ENCODE results near the gene SYNDIG1. TPM values are rescaled to one million over a fixed set of nuclear protein-coding genes. Genes with fewer than 3 reads are reported as not detected.

Gene SYNDIG1
- total RNA-seq, 1 experiment from 2014 or later, result not detected

- no peaks in the 10 kb centered on the region for H3K9me3 ChIP-seq (ENCODE audit: low read length)
- no peaks in the 10 kb centered on the region for H3K36me3 ChIP-seq (ENCODE audit: insufficient read depth, low read length)
- H3K27me3 ChIP-seq (ENCODE audit: low read length), result no peaks in the 10 kb centered on the region
- H3K4me2 ChIP-seq (ENCODE audit: low read depth, low read length, poor library complexity, severe bottlenecking), result no peak overlapping the region
- no peak overlapping the region for H3K27ac ChIP-seq (ENCODE audit: low read length)
- no peak overlapping the region for H3K9ac ChIP-seq (ENCODE audit: low read length)
- no peaks in the 10 kb centered on the region for H3K9me2 ChIP-seq (replicated peaks; ENCODE audit: insufficient read depth, low read length)
- no peak overlapping the region for H3K4me3 ChIP-seq (ENCODE audit: low read length)
- H4K20me1 ChIP-seq (ENCODE audit: insufficient read depth, low read depth, low read length), result no peaks in the 10 kb centered on the region
- peaks cover 12% of the 10 kb centered on the region for H3K4me1 ChIP-seq (ENCODE audit: low read length)
- DNase-seq, result no peak
- H2AFZ ChIP-seq (ENCODE audit: low read length), result no peak overlapping the region
- no peaks in the 10 kb centered on the region for H3K79me2 ChIP-seq (ENCODE audit: low read length)
Observed at GRCh38 chr20:24693466-24694156, 224.2 kb downstream of the SYNDIG1 start.

GRCh38 chr20:24694157-24694726, 224.8 kb downstream of the SYNDIG1 start:
- no peaks in the 10 kb centered on the region for H3K9me3 ChIP-seq (ENCODE audit: low read length)
- H3K4me1 ChIP-seq (ENCODE audit: low read length), result peaks cover 16% of the 10 kb centered on the region
- H3K9ac ChIP-seq (ENCODE audit: low read length), result no peak overlapping the region
- no peak overlapping the region for H2AFZ ChIP-seq (ENCODE audit: low read length)
- no peaks in the 10 kb centered on the region for H3K9me2 ChIP-seq (replicated peaks; ENCODE audit: insufficient read depth, low read length)
- H3K4me2 ChIP-seq (ENCODE audit: low read depth, low read length, poor library complexity, severe bottlenecking), result no peak overlapping the region
- H3K79me2 ChIP-seq (ENCODE audit: low read length), result no peaks in the 10 kb centered on the region
- no peaks in the 10 kb centered on the region for H3K27me3 ChIP-seq (ENCODE audit: low read length)
- no peak overlapping the region for H3K27ac ChIP-seq (ENCODE audit: low read length)
- no peaks in the 10 kb centered on the region for H3K36me3 ChIP-seq (ENCODE audit: insufficient read depth, low read length)
- DNase-seq, result no peak
- no peak overlapping the region for H3K4me3 ChIP-seq (ENCODE audit: low read length)
- no peaks in the 10 kb centered on the region for H4K20me1 ChIP-seq (ENCODE audit: insufficient read depth, low read depth, low read length)

- H4K20me1 ChIP-seq (ENCODE audit: insufficient read depth, low read depth, low read length), result no peaks in the 10 kb centered on the region
- no peak overlapping the region for H3K4me2 ChIP-seq (ENCODE audit: low read depth, low read length, poor library complexity, severe bottlenecking)
- H3K36me3 ChIP-seq (ENCODE audit: insufficient read depth, low read length), result no peaks in the 10 kb centered on the region
- no peak overlapping the region for H3K27ac ChIP-seq (ENCODE audit: low read length)
- H3K9ac ChIP-seq (ENCODE audit: low read length), result no peak overlapping the region
- H2AFZ ChIP-seq (ENCODE audit: low read length), result no peak overlapping the region
- no peaks in the 10 kb centered on the region for H3K79me2 ChIP-seq (ENCODE audit: low read length)
- no peak for DNase-seq
- no peaks in the 10 kb centered on the region for H3K9me3 ChIP-seq (ENCODE audit: low read length)
- H3K4me1 ChIP-seq (ENCODE audit: low read length), result peaks cover 16% of the 10 kb centered on the region
- H3K27me3 ChIP-seq (ENCODE audit: low read length), result no peaks in the 10 kb centered on the region
- H3K4me3 ChIP-seq (ENCODE audit: low read length), result no peak overlapping the region
- no peaks in the 10 kb centered on the region for H3K9me2 ChIP-seq (replicated peaks; ENCODE audit: insufficient read depth, low read length)
Observed at GRCh38 chr20:24694727-24695528, 225.5 kb downstream of the SYNDIG1 start.

- H3K4me2 ChIP-seq (ENCODE audit: low read depth, low read length, poor library complexity, severe bottlenecking), result no peak overlapping the region
- no peaks in the 10 kb centered on the region for H3K9me2 ChIP-seq (replicated peaks; ENCODE audit: insufficient read depth, low read length)
- no peak overlapping the region for H3K9ac ChIP-seq (ENCODE audit: low read length)
- no peaks in the 10 kb centered on the region for H3K9me3 ChIP-seq (ENCODE audit: low read length)
- no peak overlapping the region for H3K4me3 ChIP-seq (ENCODE audit: low read length)
- no peak overlapping the region for H2AFZ ChIP-seq (ENCODE audit: low read length)
- H3K79me2 ChIP-seq (ENCODE audit: low read length), result no peaks in the 10 kb centered on the region
- H3K27ac ChIP-seq (ENCODE audit: low read length), result no peak overlapping the region
- DNase-seq, result no peak
- H4K20me1 ChIP-seq (ENCODE audit: insufficient read depth, low read depth, low read length), result 0 out of 2 replicates have a peak, but pooled peaks cover 1% of the 10 kb centered on the region
- no peaks in the 10 kb centered on the region for H3K27me3 ChIP-seq (ENCODE audit: low read length)
- H3K36me3 ChIP-seq (ENCODE audit: insufficient read depth, low read length), result no peaks in the 10 kb centered on the region
- peaks cover 16% of the 10 kb centered on the region for H3K4me1 ChIP-seq (ENCODE audit: low read length)
Observed at GRCh38 chr20:24695529-24696225, 226.2 kb downstream of the SYNDIG1 start.

GRCh38 chr20:24696396-24696795, 227.0 kb downstream of the SYNDIG1 start:
- peaks cover 5% of the 10 kb centered on the region; the same call in 1 of the 2 replicates for H4K20me1 ChIP-seq (ENCODE audit: insufficient read depth, low read depth, low read length)
- H3K4me1 ChIP-seq (ENCODE audit: low read length), result peaks cover 16% of the 10 kb centered on the region
- no peaks in the 10 kb centered on the region for H3K9me2 ChIP-seq (replicated peaks; ENCODE audit: insufficient read depth, low read length)
- H3K4me2 ChIP-seq (ENCODE audit: low read depth, low read length, poor library complexity, severe bottlenecking), result no peak overlapping the region
- no peaks in the 10 kb centered on the region for H3K9me3 ChIP-seq (ENCODE audit: low read length)
- no peaks in the 10 kb centered on the region for H3K36me3 ChIP-seq (ENCODE audit: insufficient read depth, low read length)
- no peak overlapping the region for H3K27ac ChIP-seq (ENCODE audit: low read length)
- no peak overlapping the region for H3K4me3 ChIP-seq (ENCODE audit: low read length)
- no peak overlapping the region for H3K9ac ChIP-seq (ENCODE audit: low read length)
- DNase-seq, result no peak
- H3K79me2 ChIP-seq (ENCODE audit: low read length), result no peaks in the 10 kb centered on the region
- H3K27me3 ChIP-seq (ENCODE audit: low read length), result no peaks in the 10 kb centered on the region
- H2AFZ ChIP-seq (ENCODE audit: low read length), result no peak overlapping the region

GRCh38 chr20:24697411-24697810, 228.0 kb downstream of the SYNDIG1 start:
- Histone ChIP-seq H4K20me1 (ENCODE audit: insufficient read depth, low read depth, low read length) (peaks cover 5% of the 10 kb centered on the region; the same call in 1 of the 2 replicates), H2AFZ (ENCODE audit: low read length) (no peak overlapping the region), H3K27me3 (ENCODE audit: low read length) (no peaks in the 10 kb centered on the region), H3K9me3 (ENCODE audit: low read length) (no peaks in the 10 kb centered on the region), H3K4me2 (ENCODE audit: low read depth, low read length, poor library complexity, severe bottlenecking) (no peak overlapping the region), H3K4me3 (ENCODE audit: low read length) (no peak overlapping the region), H3K36me3 (ENCODE audit: insufficient read depth, low read length) (no peaks in the 10 kb centered on the region), H3K9me2 (replicated peaks; ENCODE audit: insufficient read depth, low read length) (no peaks in the 10 kb centered on the region), H3K79me2 (ENCODE audit: low read length) (no peaks in the 10 kb centered on the region), H3K27ac (ENCODE audit: low read length) (no peak overlapping the region), H3K9ac (ENCODE audit: low read length) (no peak overlapping the region), H3K4me1 (ENCODE audit: low read length) (peaks cover 16% of the 10 kb centered on the region)
- DNase-seq, result no peak

- Histone ChIP-seq H3K27ac (ENCODE audit: low read length) (no peak overlapping the region), H3K9me2 (replicated peaks; ENCODE audit: insufficient read depth, low read length) (no peaks in the 10 kb centered on the region), H3K36me3 (ENCODE audit: insufficient read depth, low read length) (no peaks in the 10 kb centered on the region), H2AFZ (ENCODE audit: low read length) (no peak overlapping the region), H3K4me3 (ENCODE audit: low read length) (no peak overlapping the region), H3K9me3 (ENCODE audit: low read length) (no peaks in the 10 kb centered on the region), H3K27me3 (ENCODE audit: low read length) (no peaks in the 10 kb centered on the region), H3K9ac (ENCODE audit: low read length) (no peak overlapping the region), H4K20me1 (ENCODE audit: insufficient read depth, low read depth, low read length) (peaks cover 5% of the 10 kb centered on the region; the same call in 1 of the 2 replicates), H3K4me1 (ENCODE audit: low read length) (peaks cover 16% of the 10 kb centered on the region), H3K4me2 (ENCODE audit: low read depth, low read length, poor library complexity, severe bottlenecking) (no peak overlapping the region), H3K79me2 (ENCODE audit: low read length) (no peaks in the 10 kb centered on the region)
- peak; percentile 48 for DNase-seq
Observed at GRCh38 chr20:24698189-24698588, 228.8 kb downstream of the SYNDIG1 start.
